ENCODE measurements around the gene ATP2A2.

The ATP2A2 gene

GRCh38 chr12:110289711-110290078 lies 8.6 kb downstream of the ATP2A2 start:
- WGBS (ENCODE audit: insufficient coverage, insufficient read length) = no CpG with 5 or more reads among the region's 2 CpGs
- Histone ChIP-seq H3K36me3 (ENCODE audit: control insufficient read depth, insufficient read depth, low read length) (peaks cover 12% of the 10 kb centered on the region; the same call in 1 of the 2 replicates), H3K9me3 (ENCODE audit: control insufficient read depth, insufficient read depth, low read length) (no peaks in the 10 kb centered on the region), H3K4me1 (ENCODE audit: control insufficient read depth, insufficient read depth, low read length) (no peaks in the 10 kb centered on the region), H3K27me3 (ENCODE audit: control insufficient read depth, insufficient read depth, low read length) (no peaks in the 10 kb centered on the region), H3K4me3 (ENCODE audit: low read length) (no peak overlapping the region), H3K27ac (ENCODE audit: low read length) (no peak overlapping the region)
- DNase-seq (ENCODE audit: low read depth, low spot score) = no peak

- Histone ChIP-seq H3K27ac (ENCODE audit: low read length) (no peak overlapping the region), H3K27me3 (ENCODE audit: control insufficient read depth, insufficient read depth, low read length) (no peaks in the 10 kb centered on the region), H3K36me3 (ENCODE audit: control insufficient read depth, insufficient read depth, low read length) (peaks cover 16% of the 10 kb centered on the region; the same call in 1 of the 2 replicates), H3K4me1 (ENCODE audit: control insufficient read depth, insufficient read depth, low read length) (no peaks in the 10 kb centered on the region), H3K4me3 (ENCODE audit: low read length) (no peak overlapping the region), H3K9me3 (ENCODE audit: control insufficient read depth, insufficient read depth, low read length) (no peaks in the 10 kb centered on the region)
- no peak for DNase-seq (ENCODE audit: low read depth, low spot score)
- no CpG with 5 or more reads among the region's 5 CpGs for WGBS (ENCODE audit: insufficient coverage, insufficient read length)
Measured at GRCh38 chr12:110301065-110301806, 20.2 kb downstream of the ATP2A2 start.

- no peaks in the 10 kb centered on the region for H3K4me1 ChIP-seq (ENCODE audit: control insufficient read depth, insufficient read depth, low read length)
- no peak overlapping the region for H3K4me3 ChIP-seq (ENCODE audit: low read length)
- H3K36me3 ChIP-seq (ENCODE audit: control insufficient read depth, insufficient read depth, low read length) = peaks cover 5% of the 10 kb centered on the region; the same call in 1 of the 2 replicates
- no peak overlapping the region for H3K27ac ChIP-seq (ENCODE audit: low read length)
- H3K27me3 ChIP-seq (ENCODE audit: control insufficient read depth, insufficient read depth, low read length) = no peaks in the 10 kb centered on the region
- no CpG with 5 or more reads among the region's 4 CpGs for WGBS (ENCODE audit: insufficient coverage, insufficient read length)
- no peak for DNase-seq (ENCODE audit: low read depth, low spot score)
- H3K9me3 ChIP-seq (ENCODE audit: control insufficient read depth, insufficient read depth, low read length) = no peaks in the 10 kb centered on the region
Measured at GRCh38 chr12:110304061-110304551, 23.1 kb downstream of the ATP2A2 start.

- WGBS (ENCODE audit: insufficient coverage, insufficient read length) = no CpG with 5 or more reads among the region's 3 CpGs
- Histone ChIP-seq H3K36me3 (ENCODE audit: control insufficient read depth, insufficient read depth, low read length) (peaks cover 5% of the 10 kb centered on the region; the same call in 1 of the 2 replicates), H3K4me3 (ENCODE audit: low read length) (no peak overlapping the region), H3K4me1 (ENCODE audit: control insufficient read depth, insufficient read depth, low read length) (no peaks in the 10 kb centered on the region), H3K9me3 (ENCODE audit: control insufficient read depth, insufficient read depth, low read length) (no peaks in the 10 kb centered on the region), H3K27me3 (ENCODE audit: control insufficient read depth, insufficient read depth, low read length) (no peaks in the 10 kb centered on the region), H3K27ac (ENCODE audit: low read length) (no peak overlapping the region)
- no peak for DNase-seq (ENCODE audit: low read depth, low spot score)
Measured at GRCh38 chr12:110307372-110307771, 26.3 kb downstream of the ATP2A2 start.

- Histone ChIP-seq H3K4me3 (ENCODE audit: low read length) (no peak overlapping the region), H3K27ac (ENCODE audit: low read length) (no peak overlapping the region), H3K4me1 (ENCODE audit: control insufficient read depth, insufficient read depth, low read length) (no peaks in the 10 kb centered on the region), H3K9me3 (ENCODE audit: control insufficient read depth, insufficient read depth, low read length) (no peaks in the 10 kb centered on the region), H3K36me3 (ENCODE audit: control insufficient read depth, insufficient read depth, low read length) (no peaks in the 10 kb centered on the region), H3K27me3 (ENCODE audit: control insufficient read depth, insufficient read depth, low read length) (no peaks in the 10 kb centered on the region)
- no peak for DNase-seq (ENCODE audit: low read depth, low spot score)
Measured at GRCh38 chr12:110310763-110311162, 29.7 kb downstream of the ATP2A2 start.

GRCh38 chr12:110311903-110312302 lies 30.9 kb downstream of the ATP2A2 start:
- no peak for DNase-seq (ENCODE audit: low read depth, low spot score)
- no CpG with 5 or more reads among the region's 6 CpGs for WGBS (ENCODE audit: insufficient coverage, insufficient read length)
- H3K9me3 ChIP-seq (ENCODE audit: control insufficient read depth, insufficient read depth, low read length) = no peaks in the 10 kb centered on the region
- no peak overlapping the region for H3K4me3 ChIP-seq (ENCODE audit: low read length)
- no peaks in the 10 kb centered on the region for H3K36me3 ChIP-seq (ENCODE audit: control insufficient read depth, insufficient read depth, low read length)
- H3K27ac ChIP-seq (ENCODE audit: low read length) = no peak overlapping the region
- no peaks in the 10 kb centered on the region for H3K27me3 ChIP-seq (ENCODE audit: control insufficient read depth, insufficient read depth, low read length)
- H3K4me1 ChIP-seq (ENCODE audit: control insufficient read depth, insufficient read depth, low read length) = no peaks in the 10 kb centered on the region

- Histone ChIP-seq H3K27ac (ENCODE audit: low read length) (no peak overlapping the region), H3K4me1 (ENCODE audit: control insufficient read depth, insufficient read depth, low read length) (no peaks in the 10 kb centered on the region), H3K4me3 (ENCODE audit: low read length) (no peak overlapping the region), H3K27me3 (ENCODE audit: control insufficient read depth, insufficient read depth, low read length) (no peaks in the 10 kb centered on the region), H3K36me3 (ENCODE audit: control insufficient read depth, insufficient read depth, low read length) (no peaks in the 10 kb centered on the region), H3K9me3 (ENCODE audit: control insufficient read depth, insufficient read depth, low read length) (no peaks in the 10 kb centered on the region)
- no CpG with 5 or more reads among the region's 10 CpGs for WGBS (ENCODE audit: insufficient coverage, insufficient read length)
- DNase-seq (ENCODE audit: low read depth, low spot score) = no peak
Measured at GRCh38 chr12:110312581-110313360, 31.7 kb downstream of the ATP2A2 start.

- no peak overlapping the region for H3K27ac ChIP-seq (ENCODE audit: low read length)
- DNase-seq (ENCODE audit: low read depth, low spot score) = no peak
- H3K9me3 ChIP-seq (ENCODE audit: control insufficient read depth, insufficient read depth, low read length) = no peaks in the 10 kb centered on the region
- H3K4me3 ChIP-seq (ENCODE audit: low read length) = no peak overlapping the region
- no peaks in the 10 kb centered on the region for H3K4me1 ChIP-seq (ENCODE audit: control insufficient read depth, insufficient read depth, low read length)
- WGBS (ENCODE audit: insufficient coverage, insufficient read length) = no CpG with 5 or more reads among the region's 2 CpGs
- H3K27me3 ChIP-seq (ENCODE audit: control insufficient read depth, insufficient read depth, low read length) = no peaks in the 10 kb centered on the region
- H3K36me3 ChIP-seq (ENCODE audit: control insufficient read depth, insufficient read depth, low read length) = no peaks in the 10 kb centered on the region
Measured at GRCh38 chr12:110314308-110314707, 33.3 kb downstream of the ATP2A2 start.

- no peak for DNase-seq (ENCODE audit: low read depth, low spot score)
- Histone ChIP-seq H3K27me3 (ENCODE audit: control insufficient read depth, insufficient read depth, low read length) (no peaks in the 10 kb centered on the region), H3K36me3 (ENCODE audit: control insufficient read depth, insufficient read depth, low read length) (no peaks in the 10 kb centered on the region), H3K4me1 (ENCODE audit: control insufficient read depth, insufficient read depth, low read length) (no peaks in the 10 kb centered on the region), H3K9me3 (ENCODE audit: control insufficient read depth, insufficient read depth, low read length) (no peaks in the 10 kb centered on the region), H3K27ac (ENCODE audit: low read length) (no peak overlapping the region), H3K4me3 (ENCODE audit: low read length) (no peak overlapping the region)
- WGBS (ENCODE audit: insufficient coverage, insufficient read length) = no CpG with 5 or more reads among the region's 4 CpGs
Measured at GRCh38 chr12:110316861-110317260, 35.8 kb downstream of the ATP2A2 start.

- H3K27me3 ChIP-seq (ENCODE audit: control insufficient read depth, insufficient read depth, low read length) = no peaks in the 10 kb centered on the region
- H3K36me3 ChIP-seq (ENCODE audit: control insufficient read depth, insufficient read depth, low read length) = no peaks in the 10 kb centered on the region
- no peak for DNase-seq (ENCODE audit: low read depth, low spot score)
- H3K4me1 ChIP-seq (ENCODE audit: control insufficient read depth, insufficient read depth, low read length) = no peaks in the 10 kb centered on the region
- no peak overlapping the region for H3K27ac ChIP-seq (ENCODE audit: low read length)
- WGBS (ENCODE audit: insufficient coverage, insufficient read length) = no CpG with 5 or more reads among the region's 2 CpGs
- no peaks in the 10 kb centered on the region for H3K9me3 ChIP-seq (ENCODE audit: control insufficient read depth, insufficient read depth, low read length)
- no peak overlapping the region for H3K4me3 ChIP-seq (ENCODE audit: low read length)
Measured at GRCh38 chr12:110317911-110318310, 36.9 kb downstream of the ATP2A2 start.

Data from iPS DF 6.9 (cell line).